Left ventricle myocardium inferior (tissue), 1 donor: ENCODE measurements around the gene ARMC9. TPM values are rescaled to one million over a fixed set of nuclear protein-coding genes. Genes with fewer than 3 reads are reported as not detected.

Experiments
- DNase-seq: peaks from one replicate; pipeline ENCODE4 v3.0.0-alpha.2; 2020
- H3K27ac ChIP-seq: fragments of 200-600 bp; replicated peaks from 2 replicates; pipeline ENCODE4 v1.8.0; 2021
- H3K27me3 ChIP-seq: fragments of 200-600 bp; 2 replicates; pipeline ENCODE4 v1.8.0; 2021; ENCODE audit warnings: low read depth
- H3K36me3 ChIP-seq: fragments of 200-600 bp; 2 replicates; pipeline ENCODE4 v1.8.0; 2021
- H3K4me1 ChIP-seq: fragments of 200-600 bp; 2 replicates; pipeline ENCODE4 v1.8.0; 2021
- H3K4me3 ChIP-seq: fragments of 200-600 bp; 2 replicates; pipeline ENCODE4 v1.8.0; 2021; ENCODE audit warnings: mild to moderate bottlenecking, moderate library complexity
- H3K9me3 ChIP-seq: fragments of 200-600 bp; replicated peaks from 2 replicates; pipeline ENCODE4 v1.8.0; 2021
- CTCF ChIP-seq: fragments of 200-600 bp; IDR thresholded peaks from 2 replicates; pipeline ENCODE4 v1.8.0; 2021; ENCODE audit warnings: antibody characterized with exemption, mild to moderate bottlenecking, borderline replicate concordance
- intact Hi-C: fragments of 100-400 bp; cut with micrococcal nuclease; formaldehyde crosslinking; loops from one replicate; pipeline ENCODE4 v1.11.0; 2022
- total RNA-seq: library from RNA; stranded (reverse); fragmentation: NEBNext Ultra II Directional; extraction: Animal tissue kit (Norgen Biotek cat#: 25700); gene quantifications from one replicate; pipeline ENCODE4 v1.2.1, GENCODE V29; 2021
- donor health status: DM: no; HTN: yes; CAD: no; lungs with severe emphysema.

The ARMC9 gene
- total RNA-seq, 1 donor from 2014 or later: 3.1 TPM

- no peaks in the 10 kb centered on the region for H3K36me3 ChIP-seq
- peak overlapping the region; percentile 94 for H3K27ac ChIP-seq
Measured at GRCh38 chr2:231318954-231319353, 120.5 kb downstream of the ARMC9 start.

GRCh38 chr2:231319867-231320266 is 121.4 kb downstream of the ARMC9 start:
- no peak for DNase-seq
- intact Hi-C loops: no loop called here
- Histone ChIP-seq H3K9me3 (peaks cover 28% of the 10 kb centered on the region), H3K4me3 (no peak overlapping the region), H3K27ac (peak overlapping the region; percentile 94), H3K36me3 (no peaks in the 10 kb centered on the region), H3K27me3 (no peaks in the 10 kb centered on the region), H3K4me1 (peaks cover 40% of the 10 kb centered on the region)
- TF ChIP-seq CTCF: no peak

More at GRCh38 chr2:231318954-231319353, 120.5 kb downstream of the ARMC9 start:
- DNase-seq: no peak
- peaks cover 40% of the 10 kb centered on the region for H3K4me1 ChIP-seq
- H3K27me3 ChIP-seq: no peaks in the 10 kb centered on the region
- intact Hi-C loops: no loop called here
- TF ChIP-seq CTCF: no peak
- H3K9me3 ChIP-seq: peaks cover 28% of the 10 kb centered on the region
- no peak overlapping the region for H3K4me3 ChIP-seq

- Histone ChIP-seq H3K36me3 (no peaks in the 10 kb centered on the region), H3K4me3 (no peak overlapping the region), H3K9me3 (peaks cover 21% of the 10 kb centered on the region), H3K27ac (peak overlapping the region; percentile 94), H3K4me1 (peaks cover 40% of the 10 kb centered on the region), H3K27me3 (no peaks in the 10 kb centered on the region)
- peak; percentile 71 for DNase-seq
- intact Hi-C loops: no loop called here
- no peak for TF ChIP-seq CTCF
Measured at GRCh38 chr2:231321021-231321420, 122.6 kb downstream of the ARMC9 start.

- Histone ChIP-seq H3K27ac (peak overlapping the region; percentile 94), H3K36me3 (no peaks in the 10 kb centered on the region), H3K4me1 (peaks cover 40% of the 10 kb centered on the region), H3K4me3 (no peak overlapping the region), H3K27me3 (no peaks in the 10 kb centered on the region), H3K9me3 (peaks cover 13% of the 10 kb centered on the region)
- peak; percentile 45 for DNase-seq
- intact Hi-C loops: no loop called here
- no peak for TF ChIP-seq CTCF
Measured at GRCh38 chr2:231321556-231322334, 123.3 kb downstream of the ARMC9 start.

GRCh38 chr2:231323316-231323715 is 124.9 kb downstream of the ARMC9 start:
- intact Hi-C loops: no loop called here
- no peaks in the 10 kb centered on the region for H3K36me3 ChIP-seq
- no peak for DNase-seq
- no peak overlapping the region for H3K4me3 ChIP-seq
- H3K27ac ChIP-seq: no peak overlapping the region
- no peaks in the 10 kb centered on the region for H3K9me3 ChIP-seq
- TF ChIP-seq CTCF: no peak
- H3K27me3 ChIP-seq: no peaks in the 10 kb centered on the region
- peaks cover 32% of the 10 kb centered on the region for H3K4me1 ChIP-seq
